HepG2 (cell line): Measurements from ENCODE around the gene CRIM1. TPM values are rescaled to one million over a fixed set of nuclear protein-coding genes. Genes with fewer than 3 reads are reported as not detected.

ENCODE experiments used
- ARID5B ChIP-seq: IDR thresholded peaks from 2 replicates; pipeline ENCODE4 v1.4.0; 2020; ENCODE audit warnings: mild to moderate bottlenecking, missing genetic modification reagents
- CBX5 ChIP-seq: sonication (generic); formaldehyde crosslinking; IDR thresholded peaks from 2 replicates; pipeline ENCODE4 v1.4.0; 2020; ENCODE audit warnings: missing genetic modification reagents, borderline replicate concordance
- CREM ChIP-seq, 2 experiments: sonication (generic) in 1 of 2; formaldehyde crosslinking in 1 of 2; IDR thresholded peaks; 2 replicates each; pipeline versions ENCODE4 v1.4.0 to v1.6.1; 2016 to 2020; ENCODE audit warnings: antibody characterized with exemption in 1 of 2, mild to moderate bottlenecking in 1 of 2, missing genetic modification reagents in 1 of 2
- NCOA5 ChIP-seq: sonication (generic); formaldehyde crosslinking; IDR thresholded peaks from 2 replicates; pipeline ENCODE4 v1.4.0; 2020; ENCODE audit warnings: missing genetic modification reagents
- NCOR1 ChIP-seq: fragments of 200-600 bp; sonication (generic); IDR thresholded peaks from 2 replicates; pipeline ENCODE4 v1.7.0; 2017; ENCODE audit warnings: antibody characterized with exemption, low read length, borderline replicate concordance
- NR2F6 ChIP-seq, 2 experiments: IDR thresholded peaks; 2 replicates each; pipeline ENCODE4 v1.6.1; 2016; ENCODE audit warnings: antibody characterized with exemption in 1 of 2, mild to moderate bottlenecking in 1 of 2
- SKI ChIP-seq: fragments of 450-650 bp; IDR thresholded peaks from one replicate; pipeline ENCODE4 v1.6.1; 2018; ENCODE audit warnings: mild to moderate bottlenecking; ENCODE audit not compliant: partially characterized antibody
- SMAD9 ChIP-seq: sonication (generic); formaldehyde crosslinking; IDR thresholded peaks from 2 replicates; pipeline ENCODE4 v1.5.1; 2020; ENCODE audit warnings: mild to moderate bottlenecking, missing genetic modification reagents
- THRA ChIP-seq: sonication (generic); formaldehyde crosslinking; IDR thresholded peaks from 2 replicates; pipeline ENCODE4 v1.4.0; 2020; ENCODE audit warnings: missing genetic modification reagents, borderline replicate concordance
- ZNF138 ChIP-seq: sonication (generic); formaldehyde crosslinking; IDR thresholded peaks from 2 replicates; pipeline ENCODE4 v1.5.0; 2020; ENCODE audit warnings: mild to moderate bottlenecking, low read depth, missing genetic modification reagents
- ZNF383 ChIP-seq: sonication (generic); formaldehyde crosslinking; IDR thresholded peaks from 2 replicates; pipeline ENCODE4 v1.4.0; 2020; ENCODE audit warnings: missing genetic modification reagents, mild to moderate bottlenecking, borderline replicate concordance
- ZNF44 ChIP-seq: sonication (generic); formaldehyde crosslinking; IDR thresholded peaks from 2 replicates; pipeline ENCODE4 v1.5.1; 2020; ENCODE audit warnings: mild to moderate bottlenecking, missing genetic modification reagents
- ZNF552 ChIP-seq: sonication (generic); formaldehyde crosslinking; IDR thresholded peaks from 2 replicates; pipeline ENCODE4 v1.9.0; 2022; ENCODE audit warnings: missing genetic modification reagents, mild to moderate bottlenecking, borderline replicate concordance
- ZNF609 ChIP-seq: sonication (generic); formaldehyde crosslinking; IDR thresholded peaks from 2 replicates; pipeline ENCODE4 v1.4.0; 2020; ENCODE audit warnings: mild to moderate bottlenecking, missing genetic modification reagents, borderline replicate concordance
- ZNF740 ChIP-seq: sonication (generic); formaldehyde crosslinking; IDR thresholded peaks from 2 replicates; pipeline ENCODE4 v1.4.0; 2020; ENCODE audit warnings: missing genetic modification reagents
- ZNF792 ChIP-seq: IDR thresholded peaks from 2 replicates; pipeline ENCODE4 v1.6.1; 2016
- polyA plus RNA-seq, 8 experiments: library from polyadenylated mRNA; depleted of rRNA in 3 of 8; stranded (reverse) in 7 of 8; unstranded in 1 of 8; fragments of >200 nt; fragmentation: Illumina TruSeq in 4 of 8; extraction: Trizol in 4 of 8; gene quantifications; 2 replicates each; pipeline versions ENCODE4 v1.2.1 to v1.2.3, GENCODE V29; 2011 to 2016; ENCODE audit warnings: low read depth in 4 of 8, missing spikeins in 1 of 8, mixed read lengths in 1 of 8; ENCODE audit not compliant: insufficient read depth in 1 of 8
- total RNA-seq, 5 experiments: library from RNA; depleted of rRNA; stranded (reverse); fragments of >200 nt; fragmentation: Illumina TruSeq; extraction: Trizol; gene quantifications; 2 replicates each; pipeline ENCODE4 v1.2.3, GENCODE V29; 2016; ENCODE audit warnings: low read depth in 1 of 5

The CRIM1 gene
- total and polyA plus RNA-seq, 2 of the 13 experiments (the other 11 are each of a cell fraction or from before 2014, with no cell fraction given), result 39.1 to 69.9 TPM

GRCh38 chr2:36486521-36487044 lies 131.0 kb downstream of the CRIM1 start (continued):
- TF ChIP-seq ZNF609 (CRISPR knock-in tag) (peak; percentile 79; the same call in 1 of the 2 replicates), NCOA5 (CRISPR knock-in tag) (no peak), ZNF552 (no peak), ZNF740 (no peak), ZNF138 (no peak), NR2F6 (IDR thresholded peaks at IDR 0.05) (peak; percentile 40; the same call in 1 of the 2 replicates), NR2F6 (CRISPR knock-in tag; IDR thresholded peaks at IDR 0.05) (peak; percentile 60), NCOR1 (peak; percentile 25; the same call in 1 of the 2 replicates), CBX5 (CRISPR knock-in tag) (no peak), THRA (CRISPR knock-in tag) (peak; percentile 23; the same call in 1 of the 2 replicates), SMAD9 (CRISPR knock-in tag) (no peak), CREM (IDR thresholded peaks at IDR 0.05) (peak; percentile 80), CREM (CRISPR knock-in tag; IDR thresholded peaks at IDR 0.05) (no peak), ZNF44 (CRISPR knock-in tag) (no peak), ZNF792 (no peak), ARID5B (CRISPR knock-in tag) (peak; percentile 91), ZNF383 (CRISPR knock-in tag) (0 out of 2 replicates have a peak, but pooled peaks have one; percentile 44), SKI (no peak)
